Measurements from ENCODE around the gene BACE1.

DNA sequence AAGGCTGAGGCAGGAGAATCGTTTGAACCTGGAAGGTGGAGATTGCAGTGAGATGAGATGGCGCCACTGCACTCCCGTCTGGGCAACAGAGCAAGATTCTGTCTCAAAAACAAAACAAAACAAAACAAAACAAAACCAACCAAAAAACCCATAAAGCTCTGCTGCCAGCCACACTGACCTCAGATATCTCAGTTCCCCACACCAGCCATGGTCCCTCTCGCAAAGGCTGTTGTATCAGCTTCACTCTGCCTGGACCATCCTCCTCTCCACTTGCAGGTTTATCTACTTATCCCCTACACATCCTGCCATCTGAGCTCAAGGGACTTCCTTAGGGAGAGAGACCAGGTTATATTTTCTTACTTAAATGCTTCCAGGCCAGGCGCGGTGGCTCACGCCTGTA, 13.8 kb downstream of the BACE1 start:
- TF ChIP-seq, protein P1, sequence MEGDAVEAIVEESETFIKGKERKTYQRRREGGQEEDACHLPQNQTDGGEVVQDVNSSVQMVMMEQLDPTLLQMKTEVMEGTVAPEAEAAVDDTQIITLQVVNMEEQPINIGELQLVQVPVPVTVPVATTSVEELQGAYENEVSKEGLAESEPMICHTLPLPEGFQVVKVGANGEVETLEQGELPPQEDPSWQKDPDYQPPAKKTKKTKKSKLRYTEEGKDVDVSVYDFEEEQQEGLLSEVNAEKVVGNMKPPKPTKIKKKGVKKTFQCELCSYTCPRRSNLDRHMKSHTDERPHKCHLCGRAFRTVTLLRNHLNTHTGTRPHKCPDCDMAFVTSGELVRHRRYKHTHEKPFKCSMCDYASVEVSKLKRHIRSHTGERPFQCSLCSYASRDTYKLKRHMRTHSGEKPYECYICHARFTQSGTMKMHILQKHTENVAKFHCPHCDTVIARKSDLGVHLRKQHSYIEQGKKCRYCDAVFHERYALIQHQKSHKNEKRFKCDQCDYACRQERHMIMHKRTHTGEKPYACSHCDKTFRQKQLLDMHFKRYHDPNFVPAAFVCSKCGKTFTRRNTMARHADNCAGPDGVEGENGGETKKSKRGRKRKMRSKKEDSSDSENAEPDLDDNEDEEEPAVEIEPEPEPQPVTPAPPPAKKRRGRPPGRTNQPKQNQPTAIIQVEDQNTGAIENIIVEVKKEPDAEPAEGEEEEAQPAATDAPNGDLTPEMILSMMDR (IDR thresholded peaks at IDR 0.05; ENCODE audit: low read depth, low read length, poor library complexity, severe bottlenecking): no peak
- TF ChIP-seq EZH2phosphoT487 (IDR thresholded peaks at IDR 0.05; ENCODE audit: borderline replicate concordance, low read length): no peak

Data from DOHH2 (cell line).